GM12892 (cell line): Measurements from ENCODE around the gene TNS3.

ENCODE experiments used
- POLR2A ChIP-seq: IDR thresholded peaks from 2 replicates; pipeline ENCODE4 v1.6.1; 2011; ENCODE audit warnings: low read depth, low read length, control low read depth
- POLR2AphosphoS5 ChIP-seq: IDR thresholded peaks from 2 replicates; pipeline ENCODE4 v1.6.1; 2011; ENCODE audit warnings: low read depth, low read length, control low read depth

DNA sequence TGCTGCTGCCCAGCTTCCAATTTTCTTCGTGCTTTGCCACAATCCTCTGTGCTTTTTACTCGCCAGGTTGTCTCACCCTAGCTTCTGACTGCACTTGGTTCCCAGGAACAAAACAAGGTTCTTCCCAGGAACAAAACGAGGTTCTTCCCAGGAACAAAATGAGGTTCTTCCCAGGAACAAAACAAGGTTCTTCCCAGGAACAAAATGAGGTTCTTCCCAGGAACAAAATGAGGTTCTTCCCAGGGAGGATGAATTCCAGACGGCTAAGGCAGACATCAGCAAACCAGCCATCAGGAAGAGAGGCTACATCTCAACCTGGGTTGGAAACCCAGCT lies 41.9 kb downstream of the TNS3 start:
- TF ChIP-seq POLR2A (no peak), POLR2AphosphoS5 (no peak)
